Uterus (tissue), 4 donors: ENCODE data around the gene KRT74. TPM values are rescaled to one million over a fixed set of nuclear protein-coding genes. Genes with fewer than 3 reads are reported as not detected.

Experiments
- DNase-seq, 2 donors: peaks; one replicate each; pipeline ENCODE4 v3.0.0-alpha.2; 2019 to 2020
- H3K27ac ChIP-seq, 2 donors: fragments of 200-600 bp; sonication (generic); 1 replicate in 1 of 2; 2 replicates in 1 of 2; pipeline ENCODE4 v1.5.1; 2016 to 2018
- H3K27me3 ChIP-seq, 2 donors: fragments of 200-600 bp; sonication (generic); one replicate each; pipeline ENCODE4 v1.5.1; 2018 to 2019; ENCODE audit warnings: control low read depth in 1 of 2
- H3K36me3 ChIP-seq, 2 donors: fragments of 200-600 bp; sonication (generic); one replicate each; pipeline ENCODE4 v1.5.1; 2019; ENCODE audit warnings: control low read depth in 1 of 2
- H3K4me1 ChIP-seq, 2 donors: fragments of 200-600 bp; sonication (generic); one replicate each; pipeline ENCODE4 v1.5.1; 2018 to 2019; ENCODE audit warnings: control low read depth in 1 of 2
- H3K4me3 ChIP-seq, 2 donors: fragments of 200-600 bp; sonication (generic); 1 replicate in 1 of 2; 2 replicates in 1 of 2; pipeline ENCODE4 v1.5.1; 2018 to 2019; ENCODE audit warnings: mild to moderate bottlenecking in 1 of 2
- H3K9me3 ChIP-seq, 2 donors: fragments of 200-600 bp; sonication (generic); one replicate each; pipeline ENCODE4 v1.5.1; 2019; ENCODE audit warnings: control low read depth in 1 of 2
- POLR2A ChIP-seq, 2 donors: fragments of 450-650 bp; IDR thresholded peaks; one replicate each; pipeline ENCODE4 v1.6.1; 2016; ENCODE audit warnings: antibody characterized with exemption in 2 of 2, mild to moderate bottlenecking in 1 of 2, moderate library complexity in 1 of 2
- intact Hi-C: fragments of 100-400 bp; cut with DNase I; formaldehyde crosslinking; loops from one replicate; pipeline ENCODE4 v1.15.1; 2023; ENCODE audit warnings: low total_unique reads
- total RNA-seq, 4 donors: library from RNA; depleted of rRNA in 3 of 4; stranded (reverse); fragments of >200 nt in 3 of 4; gene quantifications; one replicate each; pipeline versions ENCODE4 v1.1.0 to v1.2.4, GENCODE V29; 2014 to 2023
- TF ChIP-seq, protein P1 (sequence below), 4 experiments: fragments of 200-600 bp in 2 of 4; fragments of 450-650 bp in 2 of 4; sonication (generic) in 2 of 4; IDR thresholded peaks; one replicate each; pipeline ENCODE4 v1.5.1; 2016 to 2019; ENCODE audit warnings: antibody characterized with exemption in 4 of 4, mild to moderate bottlenecking in 2 of 4, moderate library complexity in 1 of 4
- donor health status: DM: yes; HTN: yes; CAD: no.

The KRT74 gene
- total RNA-seq, 4 donors from 2014 or later: not detected

- Histone ChIP-seq H3K4me1 (no peaks in the 10 kb centered on the region), H3K9me3 (no peaks in the 10 kb centered on the region), H3K36me3 (no peaks in the 10 kb centered on the region), H3K27ac (no peak overlapping the region), H3K4me3 (no peak overlapping the region), H3K27me3 (no peaks in the 10 kb centered on the region)
- no peak for TF ChIP-seq POLR2A (IDR thresholded peaks at IDR 0.05)
- TF ChIP-seq, protein P1, sequence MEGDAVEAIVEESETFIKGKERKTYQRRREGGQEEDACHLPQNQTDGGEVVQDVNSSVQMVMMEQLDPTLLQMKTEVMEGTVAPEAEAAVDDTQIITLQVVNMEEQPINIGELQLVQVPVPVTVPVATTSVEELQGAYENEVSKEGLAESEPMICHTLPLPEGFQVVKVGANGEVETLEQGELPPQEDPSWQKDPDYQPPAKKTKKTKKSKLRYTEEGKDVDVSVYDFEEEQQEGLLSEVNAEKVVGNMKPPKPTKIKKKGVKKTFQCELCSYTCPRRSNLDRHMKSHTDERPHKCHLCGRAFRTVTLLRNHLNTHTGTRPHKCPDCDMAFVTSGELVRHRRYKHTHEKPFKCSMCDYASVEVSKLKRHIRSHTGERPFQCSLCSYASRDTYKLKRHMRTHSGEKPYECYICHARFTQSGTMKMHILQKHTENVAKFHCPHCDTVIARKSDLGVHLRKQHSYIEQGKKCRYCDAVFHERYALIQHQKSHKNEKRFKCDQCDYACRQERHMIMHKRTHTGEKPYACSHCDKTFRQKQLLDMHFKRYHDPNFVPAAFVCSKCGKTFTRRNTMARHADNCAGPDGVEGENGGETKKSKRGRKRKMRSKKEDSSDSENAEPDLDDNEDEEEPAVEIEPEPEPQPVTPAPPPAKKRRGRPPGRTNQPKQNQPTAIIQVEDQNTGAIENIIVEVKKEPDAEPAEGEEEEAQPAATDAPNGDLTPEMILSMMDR (IDR thresholded peaks at IDR 0.05): no peak
- intact Hi-C loops: no loop called here
- DNase-seq: no peak
Measured at GRCh38 chr12:52530905-52531304, 42.7 kb downstream of the KRT74 start.

DNA sequence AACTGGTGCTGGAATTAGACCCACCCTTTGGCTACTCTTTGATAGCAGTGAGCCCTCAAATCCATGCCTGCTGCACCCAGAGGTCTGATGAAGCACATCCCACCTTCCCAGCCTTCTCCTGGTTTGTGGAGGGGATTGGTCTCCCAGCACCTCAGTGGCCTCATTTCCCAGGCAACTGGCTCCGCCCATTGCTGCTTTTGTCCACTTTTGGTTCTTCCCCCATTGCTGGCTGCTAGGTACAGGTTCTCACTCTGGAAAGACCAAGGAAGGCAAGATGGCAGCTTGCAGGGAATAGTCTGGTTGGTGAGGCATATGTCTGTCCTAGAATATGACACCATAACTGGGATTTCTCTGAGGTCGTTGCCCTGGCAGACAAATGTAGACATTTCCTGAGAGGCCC is 43.3 kb downstream of the KRT74 start:
- Histone ChIP-seq H3K27me3 (no peaks in the 10 kb centered on the region), H3K9me3 (no peaks in the 10 kb centered on the region), H3K36me3 (no peaks in the 10 kb centered on the region), H3K4me1 (no peaks in the 10 kb centered on the region), H3K4me3 (no peak overlapping the region), H3K27ac (no peak overlapping the region)
- intact Hi-C loops: no loop called here
- TF ChIP-seq, protein P1 (IDR thresholded peaks at IDR 0.05): no peak
- peak in 1 of 2 donors; percentile 0 for DNase-seq

DNA sequence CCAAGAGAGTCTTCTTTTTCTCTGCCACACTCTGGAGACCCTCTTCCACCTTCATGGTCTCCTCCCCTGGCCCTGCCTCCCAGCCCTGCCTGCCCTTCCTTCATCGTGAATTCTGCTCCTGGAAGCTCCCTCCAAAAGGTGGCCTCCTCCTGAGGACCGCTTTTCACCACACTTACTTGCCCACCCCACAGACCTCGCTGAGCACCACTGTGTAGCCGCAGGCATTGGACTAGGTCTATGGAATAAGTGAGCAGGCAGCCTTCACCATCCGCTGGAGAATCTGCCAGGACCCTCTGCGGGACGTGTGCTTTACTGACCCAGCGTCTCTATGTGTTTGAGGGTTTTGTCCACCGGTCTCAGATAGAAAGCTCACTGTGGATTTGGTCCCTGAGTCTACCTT is 43.8 kb downstream of the KRT74 start:
- DNase-seq: peak in 1 of 2 donors; percentile 3
- no peak overlapping the region for H3K4me3 ChIP-seq
- H3K4me1 ChIP-seq: no peaks in the 10 kb centered on the region
- intact Hi-C loops: no loop called here
- no peaks in the 10 kb centered on the region for H3K27me3 ChIP-seq
- no peaks in the 10 kb centered on the region for H3K36me3 ChIP-seq
- H3K9me3 ChIP-seq: no peaks in the 10 kb centered on the region
- no peak overlapping the region for H3K27ac ChIP-seq
- TF ChIP-seq, protein P1 (IDR thresholded peaks at IDR 0.05): no peak
- TF ChIP-seq POLR2A (IDR thresholded peaks at IDR 0.05): no peak

DNA sequence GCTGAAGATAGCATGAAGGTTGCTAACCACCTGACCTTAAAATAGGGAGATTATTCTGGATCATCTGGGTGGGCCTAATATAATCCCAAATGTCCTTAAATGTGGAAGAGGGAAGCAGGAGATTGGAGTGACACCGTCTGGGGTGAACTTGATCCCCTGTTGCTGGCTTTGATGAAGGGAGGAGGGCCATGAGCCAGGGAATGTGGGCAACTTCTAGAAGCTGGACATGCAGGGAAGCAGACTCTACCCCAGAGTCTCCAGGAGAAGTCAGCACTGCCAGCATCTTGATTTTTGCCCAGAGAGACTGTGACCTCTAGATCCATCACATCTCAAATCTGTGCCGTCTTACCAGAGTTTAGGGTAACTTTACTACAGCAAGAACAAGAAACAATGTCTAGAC is 44.2 kb downstream of the KRT74 start:
- Histone ChIP-seq H3K36me3 (no peaks in the 10 kb centered on the region), H3K27ac (no peak overlapping the region), H3K9me3 (no peaks in the 10 kb centered on the region), H3K4me3 (no peak overlapping the region), H3K27me3 (no peaks in the 10 kb centered on the region), H3K4me1 (no peaks in the 10 kb centered on the region)
- intact Hi-C loops: no loop called here
- no peak for DNase-seq
- TF ChIP-seq POLR2A (IDR thresholded peaks at IDR 0.05): no peak
- TF ChIP-seq, protein P1 (IDR thresholded peaks at IDR 0.05): no peak

- no peaks in the 10 kb centered on the region for H3K27me3 ChIP-seq
- no peaks in the 10 kb centered on the region for H3K4me1 ChIP-seq
- no peaks in the 10 kb centered on the region for H3K9me3 ChIP-seq
- no peak for TF ChIP-seq POLR2A (IDR thresholded peaks at IDR 0.05)
- TF ChIP-seq, protein P1 (IDR thresholded peaks at IDR 0.05): no peak
- H3K4me3 ChIP-seq: no peak overlapping the region
- H3K27ac ChIP-seq: no peak overlapping the region
- intact Hi-C loops: no loop called here
- no peak for DNase-seq
- H3K36me3 ChIP-seq: no peaks in the 10 kb centered on the region
Measured at GRCh38 chr12:52528641-52529143, 45.0 kb downstream of the KRT74 start.
